ENCODE data around the gene AJM1.

The AJM1 gene

GRCh38 chr9:136850866-136851775 lies 8.8 kb downstream of the AJM1 start:
- no peak for TF ChIP-seq SPI1 (IDR thresholded peaks at IDR 0.05; ENCODE audit: low read depth, low read length)
- no peak for TF ChIP-seq POLR2A (IDR thresholded peaks at IDR 0.05; ENCODE audit: low read depth, low read length)
- TF ChIP-seq TAF1 (IDR thresholded peaks at IDR 0.05; ENCODE audit: low read depth, low read length), result no peak
- TF ChIP-seq POLR2AphosphoS5 (IDR thresholded peaks at IDR 0.05; ENCODE audit: low read depth, low read length), result no peak; the same call in 1 of the 2 replicates
- no peak for TF ChIP-seq PAX5 (IDR thresholded peaks at IDR 0.05; ENCODE audit: insufficient read depth, low read length, severe bottlenecking)
- no peak for TF ChIP-seq POU2F2 (IDR thresholded peaks at IDR 0.05; ENCODE audit: low read depth, low read length)
- DNase-seq (ENCODE audit: insufficient read length, low spot score), result no peak
- no peak for FAIRE-seq

DNA sequence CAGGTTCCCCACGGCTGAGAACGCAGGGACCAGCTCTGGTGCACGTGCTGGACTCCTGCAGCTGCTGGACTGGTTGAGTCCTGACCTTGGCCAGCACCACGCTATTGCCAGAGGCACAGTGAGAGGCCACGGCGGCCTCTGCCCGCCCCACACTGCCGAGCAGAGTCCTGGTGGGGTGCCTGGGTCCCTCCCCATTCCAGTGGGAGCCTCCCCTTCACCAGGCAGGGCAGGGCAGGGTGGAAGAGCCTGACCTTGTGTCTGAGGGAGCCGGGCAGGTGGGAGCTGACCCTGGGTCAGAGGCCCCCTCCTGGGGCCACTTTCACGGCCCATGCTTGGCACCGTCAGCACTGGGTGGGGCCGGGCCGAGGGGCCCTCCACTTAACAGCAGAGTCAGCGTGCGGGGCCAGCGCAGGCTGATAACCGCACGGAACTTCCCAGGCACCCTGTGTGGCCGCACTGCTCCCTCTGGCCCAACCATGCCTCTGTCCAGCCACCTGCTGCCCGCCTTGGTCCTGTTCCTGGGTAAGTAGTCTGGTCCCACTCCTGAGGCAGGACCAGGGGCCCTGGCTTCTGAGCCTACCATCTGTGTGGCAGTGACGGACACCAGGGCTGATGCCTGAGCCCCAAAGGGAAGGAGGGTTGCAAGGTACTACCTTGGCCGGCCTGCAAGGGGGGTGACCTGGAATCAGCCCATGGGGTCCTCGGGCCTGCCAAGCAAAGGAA lies 9.8 kb downstream of the AJM1 start, which contains the start of gene MAMDC4:
Gene MAMDC4 (plus strand): TSS at position 406 of the 723 bp plus-strand sequence. CDS start 71 bp downstream, at position 477.
- 0 out of 2 replicates have a peak, but pooled peaks have one; percentile 2 for TF ChIP-seq POU2F2 (IDR thresholded peaks at IDR 0.05; ENCODE audit: low read depth, low read length)
- TF ChIP-seq POLR2A (IDR thresholded peaks at IDR 0.05; ENCODE audit: low read depth, low read length), result no peak; the same call in 1 of the 2 replicates
- DNase-seq (ENCODE audit: insufficient read length, low spot score) (no peak), FAIRE-seq (no peak)

GRCh38 chr9:136852664-136853595 lies 10.7 kb downstream of the AJM1 start:
- no peak for FAIRE-seq
- no peak for TF ChIP-seq POLR2A (IDR thresholded peaks at IDR 0.05; ENCODE audit: low read depth, low read length)
- no peak for TF ChIP-seq SPI1 (IDR thresholded peaks at IDR 0.05; ENCODE audit: low read depth, low read length)
- no peak for TF ChIP-seq PAX5 (IDR thresholded peaks at IDR 0.05; ENCODE audit: insufficient read depth, low read length, severe bottlenecking)
- no peak; the same call in 1 of the 2 replicates for TF ChIP-seq POLR2AphosphoS5 (IDR thresholded peaks at IDR 0.05; ENCODE audit: low read depth, low read length)
- no peak for TF ChIP-seq POU2F2 (IDR thresholded peaks at IDR 0.05; ENCODE audit: low read depth, low read length)
- TF ChIP-seq TAF1 (IDR thresholded peaks at IDR 0.05; ENCODE audit: low read depth, low read length), result no peak
- DNase-seq (ENCODE audit: insufficient read length, low spot score), result no peak

GRCh38 chr9:136853596-136854112 lies 11.4 kb downstream of the AJM1 start:
- TF ChIP-seq PAX5 (IDR thresholded peaks at IDR 0.05; ENCODE audit: insufficient read depth, low read length, severe bottlenecking) (no peak), POU2F2 (IDR thresholded peaks at IDR 0.05; ENCODE audit: low read depth, low read length) (no peak), POLR2AphosphoS5 (IDR thresholded peaks at IDR 0.05; ENCODE audit: low read depth, low read length) (no peak), SPI1 (IDR thresholded peaks at IDR 0.05; ENCODE audit: low read depth, low read length) (no peak), POLR2A (IDR thresholded peaks at IDR 0.05; ENCODE audit: low read depth, low read length) (no peak), TAF1 (IDR thresholded peaks at IDR 0.05; ENCODE audit: low read depth, low read length) (no peak)
- FAIRE-seq (no peak), DNase-seq (ENCODE audit: insufficient read length, low spot score) (no peak)

DNA sequence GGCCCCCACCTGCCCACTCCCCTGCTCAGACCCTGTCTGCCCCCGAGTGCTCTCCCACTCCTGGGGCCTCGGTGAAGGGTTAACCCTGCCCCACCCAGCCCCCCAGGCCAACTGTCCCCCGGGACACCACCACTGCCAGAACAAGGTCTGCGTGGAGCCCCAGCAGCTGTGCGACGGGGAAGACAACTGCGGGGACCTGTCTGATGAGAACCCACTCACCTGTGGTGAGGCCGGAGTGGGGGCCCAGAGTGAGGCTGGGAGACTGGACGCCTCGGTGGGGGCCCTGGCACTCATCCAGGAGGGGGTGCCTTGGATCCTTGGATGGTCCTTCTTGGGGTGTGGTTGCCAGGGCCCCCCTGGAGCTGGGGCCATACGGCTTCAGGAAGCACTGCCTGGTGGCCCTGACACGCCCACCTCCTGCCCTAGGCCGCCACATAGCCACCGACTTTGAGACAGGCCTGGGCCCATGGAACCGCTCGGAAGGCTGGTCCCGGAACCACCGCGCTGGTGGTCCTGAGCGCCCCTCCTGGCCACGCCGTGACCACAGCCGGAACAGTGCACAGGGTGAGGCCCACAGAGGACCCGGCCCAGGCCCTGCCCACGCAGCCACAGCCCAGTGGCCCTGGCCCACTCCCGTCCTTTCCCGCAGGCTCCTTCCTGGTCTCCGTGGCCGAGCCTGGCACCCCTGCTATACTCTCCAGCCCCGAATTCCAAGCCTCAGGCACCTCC lies 12.0 kb downstream of the AJM1 start:
- DNase-seq (ENCODE audit: insufficient read length, low spot score) (no peak), FAIRE-seq (no peak)
- TF ChIP-seq POU2F2 (IDR thresholded peaks at IDR 0.05; ENCODE audit: low read depth, low read length) (no peak), POLR2AphosphoS5 (IDR thresholded peaks at IDR 0.05; ENCODE audit: low read depth, low read length) (no peak), POLR2A (IDR thresholded peaks at IDR 0.05; ENCODE audit: low read depth, low read length) (no peak), SPI1 (IDR thresholded peaks at IDR 0.05; ENCODE audit: low read depth, low read length) (no peak), TAF1 (IDR thresholded peaks at IDR 0.05; ENCODE audit: low read depth, low read length) (no peak), PAX5 (IDR thresholded peaks at IDR 0.05; ENCODE audit: insufficient read depth, low read length, severe bottlenecking) (no peak)

GRCh38 chr9:136854842-136855460 lies 12.7 kb downstream of the AJM1 start:
- TF ChIP-seq POLR2AphosphoS5 (IDR thresholded peaks at IDR 0.05; ENCODE audit: low read depth, low read length) (no peak), SPI1 (IDR thresholded peaks at IDR 0.05; ENCODE audit: low read depth, low read length) (no peak)
- FAIRE-seq (no peak), DNase-seq (ENCODE audit: insufficient read length, low spot score) (no peak)

GRCh38 chr9:136855461-136856078 lies 13.3 kb downstream of the AJM1 start:
- TF ChIP-seq SPI1 (IDR thresholded peaks at IDR 0.05; ENCODE audit: low read depth, low read length), result no peak
- no peak for TF ChIP-seq POU2F2 (IDR thresholded peaks at IDR 0.05; ENCODE audit: low read depth, low read length)
- no peak for TF ChIP-seq TAF1 (IDR thresholded peaks at IDR 0.05; ENCODE audit: low read depth, low read length)
- TF ChIP-seq PAX5 (IDR thresholded peaks at IDR 0.05; ENCODE audit: insufficient read depth, low read length, severe bottlenecking), result no peak
- TF ChIP-seq POLR2A (IDR thresholded peaks at IDR 0.05; ENCODE audit: low read depth, low read length), result no peak; the same call in 1 of the 2 replicates
- FAIRE-seq, result no peak

DNA sequence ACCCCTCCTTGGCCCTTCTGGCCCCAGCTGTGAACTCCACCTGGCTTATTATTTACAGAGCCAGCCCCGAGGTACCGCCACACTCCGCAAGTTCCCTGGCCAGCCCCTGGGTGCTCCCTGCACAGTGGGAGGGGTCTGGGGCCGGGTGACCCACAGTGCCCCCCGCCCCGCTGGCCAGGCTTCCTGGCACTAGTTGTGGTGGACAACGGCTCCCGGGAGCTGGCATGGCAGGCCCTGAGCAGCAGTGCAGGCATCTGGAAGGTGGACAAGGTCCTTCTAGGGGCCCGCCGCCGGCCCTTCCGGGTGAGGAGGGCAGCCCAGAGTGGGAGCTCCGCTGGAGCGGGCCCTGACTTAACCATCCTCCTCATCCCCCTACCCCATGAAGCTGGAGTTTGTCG lies 13.8 kb downstream of the AJM1 start:
- TF ChIP-seq TAF1 (IDR thresholded peaks at IDR 0.05; ENCODE audit: low read depth, low read length) (no peak), POU2F2 (IDR thresholded peaks at IDR 0.05; ENCODE audit: low read depth, low read length) (no peak), POLR2AphosphoS5 (IDR thresholded peaks at IDR 0.05; ENCODE audit: low read depth, low read length) (no peak), SPI1 (IDR thresholded peaks at IDR 0.05; ENCODE audit: low read depth, low read length) (no peak), PAX5 (IDR thresholded peaks at IDR 0.05; ENCODE audit: insufficient read depth, low read length, severe bottlenecking) (no peak), POLR2A (IDR thresholded peaks at IDR 0.05; ENCODE audit: low read depth, low read length) (no peak)
- DNase-seq (ENCODE audit: insufficient read length, low spot score) (no peak), FAIRE-seq (no peak)

More at GRCh38 chr9:136855461-136856078, 13.3 kb downstream of the AJM1 start:
- no peak for DNase-seq (ENCODE audit: insufficient read length, low spot score)

Data from GM12891 (cell line).